Right renal cortex interstitium (tissue), 3 donors: ENCODE results near the gene CD160. TPM values are rescaled to one million over a fixed set of nuclear protein-coding genes. Genes with fewer than 3 reads are reported as not detected.
"Not testable (repeated sequence)": the region's sequence is repeated elsewhere in the genome, so short reads cannot be mapped to it uniquely, and the experiment has no call there.

Experiments used
- DNase-seq, 3 donors: peaks; one replicate each; pipeline ENCODE4 v3.0.0-alpha.2; 2013; ENCODE audit warnings: low read depth in 3 of 3, low spot score in 2 of 3
- polyA plus RNA-seq, 3 donors: library from polyadenylated mRNA; unstranded; fragments of 120-200 nt; gene quantifications; one replicate each; pipeline ENCODE4 v1.2.1, GENCODE V29; 2013; ENCODE audit not compliant: insufficient read length in 3 of 3

The CD160 gene
- 1 to 10 TPM in 1 of 3 donors, under 1 TPM in 2; 0.79 to 1.2 (median 0.94) TPM for polyA plus RNA-seq

DNA sequence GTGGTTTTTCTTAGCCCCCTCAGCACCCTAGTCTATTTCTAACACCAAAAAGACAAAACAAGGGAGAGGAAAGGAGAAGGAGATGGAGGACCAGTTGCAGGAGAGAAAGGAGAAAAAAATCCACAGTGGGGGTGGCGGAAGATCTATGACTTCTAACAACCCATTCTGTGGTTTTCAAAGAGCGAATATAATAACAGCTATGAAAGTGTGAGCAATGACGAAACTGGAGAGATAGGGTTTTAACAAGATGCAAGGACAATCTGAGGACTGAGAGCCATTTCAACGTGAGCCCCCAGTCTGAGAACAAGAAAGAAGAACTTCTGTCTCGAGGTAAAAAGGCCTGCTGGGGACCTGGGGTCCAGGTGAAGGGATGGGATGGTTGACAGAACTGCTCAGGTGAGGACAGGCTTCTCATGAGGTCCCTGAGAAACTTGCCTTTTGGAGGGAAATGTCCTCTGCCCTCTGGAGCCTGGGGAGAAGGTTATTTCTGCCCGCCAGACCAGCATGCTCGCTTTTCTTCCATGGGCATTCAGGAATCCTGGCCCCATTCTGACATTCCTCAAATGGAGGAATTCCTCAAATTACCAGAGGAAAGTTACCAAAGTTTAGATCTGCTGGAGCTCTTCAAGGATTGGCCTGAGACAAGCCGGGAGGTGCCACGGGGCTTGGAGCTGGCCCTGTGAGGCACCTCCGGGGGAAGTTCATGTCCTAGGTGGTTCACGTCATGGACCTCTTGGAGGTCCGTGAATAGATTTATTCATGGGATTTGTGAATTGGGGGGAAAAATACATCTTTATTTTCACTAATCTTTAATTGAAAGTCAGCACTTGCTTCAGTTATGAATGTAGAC, at the start of gene CD160:
Gene CD160, plus strand, starts transcription at position 270 of the 850 bp plus-strand sequence. CDS start 8,829 bp downstream, outside the sequence.
- no peak for DNase-seq

DNA sequence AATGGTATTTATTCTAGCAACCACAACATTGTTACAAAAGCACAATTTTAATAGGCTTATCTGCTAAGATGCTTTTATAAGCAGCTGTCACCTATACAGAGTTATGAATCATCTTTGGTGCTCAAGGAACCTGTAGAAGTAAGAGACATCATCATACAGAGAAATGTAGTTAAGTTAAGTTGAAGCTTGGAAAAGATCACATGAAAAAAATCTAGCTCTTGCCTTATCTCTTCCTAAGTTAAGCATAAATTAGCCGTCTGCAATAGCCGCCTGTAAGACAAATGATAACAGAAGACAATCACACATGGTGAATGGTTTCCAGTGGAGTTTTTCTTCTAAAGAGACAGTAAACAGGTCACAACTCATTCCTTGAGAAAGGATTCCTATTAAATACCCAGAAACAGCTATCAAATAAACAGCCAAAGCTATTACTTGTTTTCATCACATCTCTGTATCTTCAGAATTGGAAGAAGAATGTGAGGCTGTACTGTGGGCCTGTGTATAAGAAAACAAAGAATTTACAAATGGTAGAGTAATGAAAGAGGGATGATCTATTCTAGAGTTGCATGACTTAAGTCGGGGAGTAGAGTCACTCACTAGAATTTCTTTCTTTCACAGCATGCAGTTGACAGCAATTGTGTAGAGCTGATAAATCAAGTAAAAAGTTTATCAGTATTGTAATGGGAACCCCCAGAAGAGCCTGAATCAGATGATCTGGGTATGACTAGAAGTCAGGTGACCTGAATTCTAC, 48.1 kb upstream of the CD160 start:
- DNase-seq, result not testable (repeated sequence)

- DNase-seq, result not testable (repeated sequence)
Observed at GRCh38 chr1:145673217-145673616, 46.1 kb upstream of the CD160 start.

DNA sequence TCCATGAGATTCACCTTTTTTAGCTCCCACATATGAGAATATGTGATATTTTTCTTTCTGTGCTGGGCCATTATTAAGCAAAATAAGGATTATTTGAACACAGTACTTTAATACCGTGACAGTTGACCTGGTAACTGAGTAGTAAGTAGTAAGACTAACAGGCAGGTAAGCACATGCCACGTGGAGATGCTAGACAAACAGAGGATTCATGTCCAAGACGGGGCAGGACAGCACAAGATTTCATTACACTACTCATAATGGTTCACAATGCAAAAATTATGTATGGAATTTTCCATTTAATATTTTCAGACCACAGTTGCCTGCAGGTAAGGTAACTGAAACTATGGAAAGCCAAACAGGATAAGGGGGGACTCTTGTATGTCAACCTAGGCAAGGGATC, 34.4 kb upstream of the CD160 start:
- not testable (repeated sequence) for DNase-seq

DNA sequence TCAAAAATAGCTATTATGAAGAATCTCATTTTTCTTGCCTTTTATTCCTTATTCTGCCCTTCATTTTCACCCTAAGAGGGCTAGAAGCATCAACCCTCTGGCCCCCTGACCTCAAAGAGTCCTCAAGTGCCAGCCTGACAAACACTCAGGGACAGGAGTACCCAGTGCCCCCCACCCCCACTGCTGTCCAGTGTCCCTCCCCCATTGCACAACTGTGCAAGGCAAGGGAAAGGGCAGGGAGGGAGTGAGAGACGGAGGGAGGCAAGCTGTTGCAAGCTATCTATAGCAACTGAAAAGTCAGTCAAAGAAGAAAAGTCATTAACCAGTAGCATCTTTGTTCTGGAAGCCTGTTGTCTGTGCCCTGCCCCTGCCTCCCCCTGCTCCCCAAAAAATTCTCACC, 33.2 kb upstream of the CD160 start:
- DNase-seq, result not testable (repeated sequence)

DNA sequence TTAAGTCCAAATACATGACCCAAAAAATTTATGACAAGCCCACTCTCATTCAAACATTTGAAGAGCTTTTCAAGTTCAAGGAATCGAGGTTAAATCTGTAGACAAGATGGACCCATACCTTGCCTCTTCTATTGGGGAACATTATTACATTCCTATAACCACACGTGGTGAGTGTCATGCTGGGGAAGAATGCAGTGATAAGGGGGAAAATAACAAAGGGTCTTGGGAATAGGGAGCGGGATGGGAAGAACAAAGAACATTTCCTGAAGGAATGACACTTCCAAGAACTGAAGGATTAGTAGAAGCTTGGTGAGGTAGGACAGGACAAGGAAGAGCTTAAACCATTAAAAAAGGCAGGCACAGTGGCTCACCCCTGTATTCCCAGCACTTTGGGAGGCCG, 31.0 kb upstream of the CD160 start:
- DNase-seq, result no peak

DNA sequence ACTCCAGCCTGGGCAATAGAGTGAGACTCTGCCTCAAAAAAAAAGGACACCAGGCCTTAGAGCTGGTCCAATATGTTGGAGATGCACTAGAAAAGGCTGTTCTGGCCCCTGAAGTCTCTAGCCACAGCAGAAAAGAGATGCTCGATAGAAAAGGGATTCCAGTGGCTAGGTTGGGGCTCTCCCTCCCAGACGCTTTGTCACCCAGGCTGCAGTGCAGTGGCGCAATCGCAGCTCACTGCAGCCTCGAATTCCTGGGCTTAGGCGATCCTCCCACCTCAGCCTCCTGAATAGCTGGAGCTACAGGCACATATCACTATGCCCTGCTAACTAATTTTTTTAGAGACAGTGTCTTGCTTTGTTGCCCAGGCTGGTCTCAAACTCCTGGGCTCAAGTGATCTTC, 30.4 kb upstream of the CD160 start:
- no peak for DNase-seq

DNA sequence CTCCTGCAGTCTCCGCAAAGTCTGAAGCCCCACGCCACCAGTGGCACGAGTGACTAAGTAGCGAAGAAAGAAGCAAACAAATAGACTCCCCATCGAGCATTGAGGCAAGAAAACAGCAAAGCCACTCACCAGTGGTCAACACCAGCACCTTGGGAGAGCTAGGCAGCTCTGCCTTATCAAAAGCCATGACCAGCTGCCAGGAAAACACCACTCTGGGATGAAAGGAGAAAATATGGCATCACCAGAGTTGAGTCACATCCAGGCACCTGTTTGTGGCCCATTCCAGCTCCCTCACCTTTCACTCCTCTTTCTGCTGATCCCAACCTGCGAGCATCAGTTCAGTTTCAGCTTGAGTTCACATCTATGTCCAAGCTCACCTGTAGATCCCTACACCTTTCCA, 29.4 kb upstream of the CD160 start:
- no peak for DNase-seq

- no peak for DNase-seq
Observed at GRCh38 chr1:145690587-145691558, 28.4 kb upstream of the CD160 start.

GRCh38 chr1:145692785-145693443, 26.4 kb upstream of the CD160 start:
- no peak for DNase-seq

DNA sequence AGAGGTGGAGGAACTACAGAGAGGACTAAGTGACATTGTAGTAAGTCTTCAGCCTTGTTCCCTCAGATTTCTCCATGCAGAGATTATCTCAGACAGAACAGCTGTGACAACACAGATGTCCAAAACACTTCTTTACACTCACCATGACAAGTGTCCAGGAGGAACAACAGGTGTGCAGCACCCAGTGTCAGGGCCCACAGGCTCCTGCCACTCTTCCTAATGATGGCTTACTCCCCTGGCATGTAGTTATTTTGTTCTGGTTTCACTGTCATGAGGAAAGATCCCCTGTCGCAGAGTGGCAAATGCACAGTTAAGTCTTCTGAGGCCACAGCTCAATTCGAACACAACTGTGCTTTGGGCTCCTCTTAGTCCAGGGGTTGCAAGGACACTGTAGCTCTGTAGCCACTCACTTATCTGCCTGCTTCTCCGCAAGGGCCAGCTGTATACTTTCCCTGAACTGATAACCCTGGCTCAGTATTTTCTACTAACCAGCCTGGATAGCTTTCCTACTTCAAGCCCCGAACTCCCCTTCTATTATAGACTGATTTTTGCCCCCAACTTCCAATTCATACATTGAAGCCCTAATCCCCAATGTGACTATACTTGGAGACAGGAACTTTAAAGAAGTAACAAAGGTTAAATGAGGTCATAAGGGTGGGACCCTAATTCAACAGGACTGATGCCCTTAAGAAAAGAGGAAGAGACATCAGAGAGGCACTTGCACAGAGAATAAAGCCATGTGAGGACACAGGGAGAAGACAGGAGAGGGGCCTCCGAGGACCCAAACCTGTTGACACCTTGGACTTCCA, 23.3 kb upstream of the CD160 start:
- DNase-seq, result no peak

- no peak for DNase-seq
Observed at GRCh38 chr1:145696630-145696960, 22.7 kb upstream of the CD160 start.

DNA sequence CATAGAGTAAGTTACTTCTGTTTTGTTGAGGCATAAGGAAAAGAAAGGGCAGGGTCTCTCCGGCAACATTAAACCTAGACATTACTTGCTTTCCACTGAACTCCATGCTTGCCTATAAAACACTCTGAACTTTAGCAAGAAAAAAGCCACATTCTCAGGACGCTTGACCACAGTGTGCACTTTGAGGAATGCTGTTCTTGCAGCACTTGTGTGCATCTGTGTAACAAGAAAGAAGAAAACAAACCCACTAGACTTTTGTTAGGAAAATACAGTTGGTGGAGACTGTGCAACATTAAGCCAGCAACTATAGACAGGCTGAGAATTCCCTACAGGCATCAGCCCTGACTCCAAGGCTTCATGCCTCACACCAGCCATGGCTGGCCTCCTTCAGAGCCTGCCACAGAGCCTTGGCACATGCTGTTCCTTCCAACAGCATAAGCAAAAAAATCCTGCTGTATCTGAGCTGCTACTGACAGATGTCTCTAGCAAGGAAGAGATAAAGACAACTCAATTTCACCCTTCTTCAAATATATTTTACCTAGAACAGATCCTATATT, 17.9 kb upstream of the CD160 start:
- no peak for DNase-seq

GRCh38 chr1:145702052-145702451, 17.2 kb upstream of the CD160 start:
- DNase-seq, result no peak

DNA sequence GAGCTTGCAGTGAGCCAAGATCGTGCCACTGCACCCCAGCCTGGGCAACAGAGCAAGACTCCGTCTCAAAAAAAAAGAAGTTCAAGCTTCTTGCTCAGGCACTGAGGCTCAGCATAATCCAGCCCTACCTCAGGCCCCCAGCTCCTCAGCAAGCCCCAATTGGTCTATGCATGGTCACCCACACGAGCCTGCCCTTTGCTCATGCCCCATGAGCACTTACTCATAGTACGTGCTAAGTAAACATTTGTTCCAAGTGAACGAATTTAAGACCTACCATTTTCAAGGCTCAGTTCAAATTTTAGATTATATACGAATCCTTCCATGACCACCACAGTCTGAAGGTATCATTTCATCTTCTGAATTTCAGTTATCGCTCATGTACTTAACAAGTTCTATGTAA, 16.5 kb upstream of the CD160 start:
- no peak for DNase-seq

DNA sequence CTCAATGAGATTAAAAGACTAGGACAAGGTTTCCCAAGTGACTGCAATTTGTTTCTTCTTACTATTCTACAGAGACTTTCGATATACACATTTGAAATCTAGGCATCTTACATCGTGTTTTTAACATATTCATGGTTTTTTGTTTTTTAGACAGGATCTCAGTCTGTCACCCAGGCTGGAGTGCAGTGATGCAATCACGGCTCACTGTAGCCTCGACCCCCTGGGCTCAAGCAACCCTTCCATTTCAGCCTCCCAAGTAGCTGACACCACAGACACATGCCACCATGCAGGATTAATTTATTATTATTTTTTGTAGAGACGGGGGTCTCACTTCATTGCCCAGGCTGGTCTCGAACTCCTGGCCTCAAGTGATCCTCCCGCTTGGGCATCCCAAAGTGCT, 13.7 kb upstream of the CD160 start:
- no peak for DNase-seq

DNA sequence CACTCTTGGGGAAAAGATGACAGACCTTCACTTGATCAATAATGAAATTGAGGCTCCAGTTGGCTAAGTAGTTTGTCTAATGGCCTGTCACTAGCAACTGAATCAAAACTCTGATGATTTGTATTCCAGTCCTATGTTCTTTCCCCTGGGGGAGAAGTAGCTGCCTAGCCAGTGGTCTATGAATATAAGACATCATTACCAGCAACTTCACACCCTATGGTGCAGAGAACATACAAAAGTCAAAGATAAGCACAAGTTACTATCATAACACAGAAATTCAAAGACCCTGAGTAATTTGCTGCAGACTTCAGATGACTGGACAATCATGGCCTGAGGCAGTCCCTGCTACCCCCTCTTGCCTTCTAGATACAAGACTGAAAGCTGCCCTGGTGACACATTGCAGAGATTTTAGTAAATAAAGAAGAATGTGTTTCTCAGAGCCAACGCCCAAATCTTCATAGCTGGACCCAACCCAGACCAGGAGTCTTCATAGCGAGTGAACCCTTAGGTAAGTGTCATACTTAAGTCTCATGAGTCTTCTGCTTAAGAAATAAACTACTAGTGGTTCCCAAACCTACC, 13.1 kb upstream of the CD160 start:
- DNase-seq, result no peak

DNA sequence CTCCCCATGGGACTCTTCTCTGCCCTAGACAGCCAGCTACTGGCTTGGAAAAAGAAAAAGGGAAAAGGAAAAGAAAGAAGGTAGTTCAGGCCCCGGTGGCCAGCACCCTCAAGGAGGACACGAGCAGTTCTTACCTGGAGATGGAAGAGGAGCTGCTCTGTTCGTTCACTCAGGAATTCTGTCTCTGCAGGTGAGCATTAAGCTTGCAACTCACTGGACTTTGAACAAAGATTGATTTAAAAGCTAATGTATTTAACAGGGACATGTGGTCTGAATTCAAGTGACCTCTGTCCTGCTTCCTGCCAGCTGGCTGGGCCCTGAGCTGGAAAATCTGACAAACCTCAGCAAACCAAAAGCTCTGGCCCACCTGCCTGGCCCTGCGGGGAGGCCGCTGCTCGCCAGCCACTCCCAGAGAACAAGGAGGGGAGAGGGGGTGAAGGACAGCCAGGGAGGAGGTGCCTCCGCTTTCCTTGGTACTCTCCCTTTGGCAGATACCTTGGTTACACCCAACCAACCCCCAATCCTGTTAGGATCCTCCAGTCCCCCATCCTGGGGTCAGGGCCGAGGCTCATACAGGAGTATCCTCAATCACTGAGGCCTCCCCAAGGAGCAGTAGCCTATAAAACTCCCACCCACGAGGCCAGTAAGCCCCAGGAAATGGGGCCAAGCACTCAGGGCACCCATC, 12.0 kb upstream of the CD160 start, which contains the start of gene PDZK1:
Gene PDZK1, minus strand, starts transcription at position 186 of the 685 bp plus-strand sequence. CDS start 19,347 bp downstream, outside the sequence.
- no peak for DNase-seq
